ENCODE measurements around the gene EYS.

The EYS gene

GRCh38 chr6:65149841-65150240, 557.2 kb downstream of the EYS start:
- Mint-ChIP-seq H3K9me3 (peaks cover 7 to 9% of the 10 kb centered on the region in 2 donors), H3K4me1 (no peaks in the 10 kb centered on the region), H3K4me3 (no peak overlapping the region), H3K27me3 (no peaks in the 10 kb centered on the region), H3K27ac (no peak overlapping the region)
- no peak for DNase-seq
- ATAC-seq = no peak

- no peak for DNase-seq
- no peaks in the 10 kb centered on the region for H3K27me3 Mint-ChIP-seq
- H3K9me3 Mint-ChIP-seq = peaks cover 1 to 9% of the 10 kb centered on the region in 2 donors
- no peak for ATAC-seq
- no peak overlapping the region for H3K27ac Mint-ChIP-seq
- no peaks in the 10 kb centered on the region for H3K4me1 Mint-ChIP-seq
- no peak overlapping the region for H3K4me3 Mint-ChIP-seq
Measured at GRCh38 chr6:65148839-65149238, 558.2 kb downstream of the EYS start.

- no peak for DNase-seq
- Mint-ChIP-seq H3K4me1 (no peaks in the 10 kb centered on the region), H3K4me3 (no peak overlapping the region), H3K27me3 (no peaks in the 10 kb centered on the region), H3K9me3 (peaks cover 13 to 47% of the 10 kb centered on the region in 2 donors), H3K27ac (no peak overlapping the region)
- ATAC-seq = no peak
Measured at GRCh38 chr6:65135567-65135966, 571.5 kb downstream of the EYS start.

- H3K4me3 Mint-ChIP-seq = no peak overlapping the region
- no peak overlapping the region for H3K27ac Mint-ChIP-seq
- H3K9me3 Mint-ChIP-seq = peaks cover 8 to 13% of the 10 kb centered on the region in 2 donors
- no peak for ATAC-seq
- DNase-seq = no peak
- H3K4me1 Mint-ChIP-seq = no peaks in the 10 kb centered on the region
- no peaks in the 10 kb centered on the region for H3K27me3 Mint-ChIP-seq
Measured at GRCh38 chr6:65126667-65127066, 580.4 kb downstream of the EYS start.

- ATAC-seq (no peak), DNase-seq (no peak)
- Mint-ChIP-seq H3K27me3 (no peaks in the 10 kb centered on the region), H3K4me3 (no peak overlapping the region), H3K4me1 (no peaks in the 10 kb centered on the region), H3K9me3 (peaks cover under 1 to 13% of the 10 kb centered on the region in 2 donors), H3K27ac (no peak overlapping the region)
Measured at GRCh38 chr6:65123521-65123920, 583.5 kb downstream of the EYS start.

- no peaks in the 10 kb centered on the region for H3K27me3 Mint-ChIP-seq
- DNase-seq (no peak), ATAC-seq (no peak)
- H3K4me1 Mint-ChIP-seq = no peaks in the 10 kb centered on the region
- no peak overlapping the region for H3K4me3 Mint-ChIP-seq
- peaks cover 6 to 13% of the 10 kb centered on the region in 2 donors for H3K9me3 Mint-ChIP-seq
- no peak overlapping the region for H3K27ac Mint-ChIP-seq
Measured at GRCh38 chr6:65117817-65118409, 589.1 kb downstream of the EYS start.

GRCh38 chr6:65116326-65116725, 590.7 kb downstream of the EYS start:
- no peaks in the 10 kb centered on the region for H3K27me3 Mint-ChIP-seq
- DNase-seq (no peak), ATAC-seq (no peak)
- no peak overlapping the region for H3K27ac Mint-ChIP-seq
- H3K4me1 Mint-ChIP-seq = no peaks in the 10 kb centered on the region
- peaks cover 6 to 13% of the 10 kb centered on the region in 2 donors for H3K9me3 Mint-ChIP-seq
- H3K4me3 Mint-ChIP-seq = no peak overlapping the region

GRCh38 chr6:65113581-65113980, 593.4 kb downstream of the EYS start:
- Mint-ChIP-seq H3K27me3 (no peaks in the 10 kb centered on the region), H3K4me1 (no peaks in the 10 kb centered on the region)
- DNase-seq = no peak

GRCh38 chr6:65112435-65112834, 594.6 kb downstream of the EYS start:
- ATAC-seq (no peak), DNase-seq (no peak)
- Mint-ChIP-seq H3K4me3 (no peak overlapping the region), H3K27ac (no peak overlapping the region), H3K4me1 (no peaks in the 10 kb centered on the region), H3K27me3 (no peaks in the 10 kb centered on the region), H3K9me3 (no peaks in the 10 kb centered on the region)

More at GRCh38 chr6:65113581-65113980, 593.4 kb downstream of the EYS start:
- H3K9me3 Mint-ChIP-seq = peaks cover 6% of the 10 kb centered on the region in 2 donors
- ATAC-seq = no peak
- H3K4me3 Mint-ChIP-seq = no peak overlapping the region
- H3K27ac Mint-ChIP-seq = no peak overlapping the region

- no peaks in the 10 kb centered on the region for H3K27me3 Mint-ChIP-seq
- DNase-seq (no peak), ATAC-seq (no peak)
- no peak overlapping the region for H3K27ac Mint-ChIP-seq
- H3K9me3 Mint-ChIP-seq = no peaks in the 10 kb centered on the region
- no peak overlapping the region for H3K4me3 Mint-ChIP-seq
- H3K4me1 Mint-ChIP-seq = no peaks in the 10 kb centered on the region
Measured at GRCh38 chr6:65110031-65110430, 597.0 kb downstream of the EYS start.

- ATAC-seq (no peak), DNase-seq (no peak)
- Mint-ChIP-seq H3K4me3 (no peak overlapping the region), H3K27ac (no peak overlapping the region), H3K27me3 (no peaks in the 10 kb centered on the region), H3K4me1 (no peaks in the 10 kb centered on the region), H3K9me3 (peaks cover 0 to 12% of the 10 kb centered on the region in 2 donors)
Measured at GRCh38 chr6:65098349-65098748, 608.7 kb downstream of the EYS start.

GRCh38 chr6:65091561-65091960, 615.5 kb downstream of the EYS start:
- Mint-ChIP-seq H3K27me3 (no peaks in the 10 kb centered on the region), H3K27ac (no peak overlapping the region)
- no peak for ATAC-seq

GRCh38 chr6:65088575-65088974, 618.5 kb downstream of the EYS start:
- Mint-ChIP-seq H3K4me3 (no peak overlapping the region), H3K9me3 (peaks cover 18 to 22% of the 10 kb centered on the region in 2 donors), H3K4me1 (no peaks in the 10 kb centered on the region)

More at GRCh38 chr6:65091561-65091960, 615.5 kb downstream of the EYS start:
- Mint-ChIP-seq H3K4me3 (no peak overlapping the region), H3K9me3 (peaks cover 18 to 34% of the 10 kb centered on the region in 2 donors), H3K4me1 (no peaks in the 10 kb centered on the region)
- no peak for DNase-seq

GRCh38 chr6:65081756-65082155, 625.3 kb downstream of the EYS start:
- ATAC-seq = no peak
- no peaks in the 10 kb centered on the region for H3K4me1 Mint-ChIP-seq
- peaks cover 0 to 6% of the 10 kb centered on the region in 2 donors for H3K9me3 Mint-ChIP-seq
- no peak overlapping the region for H3K4me3 Mint-ChIP-seq
- DNase-seq = no peak
- no peak overlapping the region for H3K27ac Mint-ChIP-seq
- H3K27me3 Mint-ChIP-seq = no peaks in the 10 kb centered on the region

More at GRCh38 chr6:65088575-65088974, 618.5 kb downstream of the EYS start:
- H3K27me3 Mint-ChIP-seq = no peaks in the 10 kb centered on the region
- ATAC-seq = no peak
- DNase-seq = no peak
- H3K27ac Mint-ChIP-seq = no peak overlapping the region

- ATAC-seq (no peak), DNase-seq (no peak)
- H3K9me3 Mint-ChIP-seq = peaks cover 0 to 6% of the 10 kb centered on the region in 2 donors
- no peaks in the 10 kb centered on the region for H3K27me3 Mint-ChIP-seq
- no peak overlapping the region for H3K27ac Mint-ChIP-seq
- H3K4me3 Mint-ChIP-seq = no peak overlapping the region
- no peaks in the 10 kb centered on the region for H3K4me1 Mint-ChIP-seq
Measured at GRCh38 chr6:65075705-65076230, 631.3 kb downstream of the EYS start.

- Mint-ChIP-seq H3K27me3 (no peaks in the 10 kb centered on the region), H3K4me3 (no peak overlapping the region), H3K9me3 (peaks cover 0 to 6% of the 10 kb centered on the region in 2 donors), H3K4me1 (no peaks in the 10 kb centered on the region), H3K27ac (no peak overlapping the region)
- ATAC-seq (no peak), DNase-seq (no peak)
Measured at GRCh38 chr6:65072500-65072899, 634.5 kb downstream of the EYS start.

GRCh38 chr6:65071480-65071879, 635.5 kb downstream of the EYS start:
- DNase-seq (no peak), ATAC-seq (no peak)
- Mint-ChIP-seq H3K27me3 (no peaks in the 10 kb centered on the region), H3K4me3 (no peak overlapping the region), H3K9me3 (peaks cover 0 to 6% of the 10 kb centered on the region in 2 donors), H3K4me1 (no peaks in the 10 kb centered on the region), H3K27ac (no peak overlapping the region)
